HG02678 (cell line): Measurements from ENCODE around the gene SH3TC1.

Source experiments
- ATAC-seq: cut with Tn5 transposase; IDR thresholded peaks from one replicate; pipeline ENCODE4 v1.9.1; 2021; ENCODE audit warnings: mild to moderate bottlenecking, moderate library complexity; ENCODE audit not compliant: unreplicated experiment

Gene SH3TC1

GRCh38 chr4:8228319-8229250 is 29.5 kb downstream of the SH3TC1 start:
- peak; percentile 77 for ATAC-seq

GRCh38 chr4:8229331-8229975 is 30.4 kb downstream of the SH3TC1 start:
- ATAC-seq = no peak

- ATAC-seq = no peak
Observed at GRCh38 chr4:8230033-8230432, 30.9 kb downstream of the SH3TC1 start.

- ATAC-seq = no peak
Observed at GRCh38 chr4:8230891-8231290, 31.8 kb downstream of the SH3TC1 start.

- ATAC-seq = no peak
Observed at GRCh38 chr4:8231551-8232049, 32.5 kb downstream of the SH3TC1 start.

- ATAC-seq = no peak
Observed at GRCh38 chr4:8232748-8233147, 33.7 kb downstream of the SH3TC1 start.

GRCh38 chr4:8233672-8234484 is 34.8 kb downstream of the SH3TC1 start:
- no peak for ATAC-seq

GRCh38 chr4:8234715-8235114 is 35.6 kb downstream of the SH3TC1 start:
- ATAC-seq = no peak

GRCh38 chr4:8235224-8235623 is 36.1 kb downstream of the SH3TC1 start:
- no peak for ATAC-seq

GRCh38 chr4:8235686-8236085 is 36.6 kb downstream of the SH3TC1 start:
- no peak for ATAC-seq

- no peak for ATAC-seq
Observed at GRCh38 chr4:8236106-8236919, 37.2 kb downstream of the SH3TC1 start.

- ATAC-seq = no peak
Observed at GRCh38 chr4:8236920-8237195, 37.8 kb downstream of the SH3TC1 start.

- no peak for ATAC-seq
Observed at GRCh38 chr4:8237256-8237989, 38.3 kb downstream of the SH3TC1 start.

GRCh38 chr4:8238036-8238511 is 39.0 kb downstream of the SH3TC1 start:
- no peak for ATAC-seq

- no peak for ATAC-seq
Observed at GRCh38 chr4:8238515-8239053, 39.5 kb downstream of the SH3TC1 start.

GRCh38 chr4:8239226-8239625 is 40.1 kb downstream of the SH3TC1 start:
- ATAC-seq = no peak

GRCh38 chr4:8239661-8240060 is 40.6 kb downstream of the SH3TC1 start:
- ATAC-seq = no peak

GRCh38 chr4:8240211-8241041 is 41.3 kb downstream of the SH3TC1 start:
- ATAC-seq = no peak
